Measurements from ENCODE around the gene ZC3H7B.
"Not testable (repeated sequence)": the region's sequence is repeated elsewhere in the genome, so short reads cannot be mapped to it uniquely, and the experiment has no call there.

Gene ZC3H7B

DNA sequence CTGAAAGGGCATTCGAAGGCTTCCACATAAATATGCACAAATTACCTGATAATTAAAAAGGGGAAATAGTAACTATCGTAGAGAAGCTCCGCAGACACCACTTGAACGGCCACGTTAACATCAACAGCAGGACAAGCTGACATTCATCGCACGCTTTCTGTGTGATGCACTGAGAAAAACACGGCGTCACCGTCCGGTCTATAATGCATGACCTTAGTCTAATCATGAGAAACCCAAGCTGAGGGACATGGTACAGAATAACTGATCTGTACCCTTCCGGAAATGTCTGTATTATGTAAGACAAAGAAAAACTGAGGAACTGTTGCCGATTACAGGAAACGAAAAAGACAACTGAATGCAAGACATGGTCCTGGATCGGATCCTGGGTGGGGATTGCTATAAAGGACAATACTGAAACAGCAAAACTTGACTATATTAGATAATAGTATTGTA is 14.7 kb upstream of the ZC3H7B start:
- peak in 2 of 3 donors; percentile 18 to 38 for DNase-seq (ENCODE audit: low read depth in 3 of 3)

GRCh38 chr22:41288245-41288946 is 12.9 kb upstream of the ZC3H7B start:
- no peak for DNase-seq (ENCODE audit: low read depth in 3 of 3)

DNA sequence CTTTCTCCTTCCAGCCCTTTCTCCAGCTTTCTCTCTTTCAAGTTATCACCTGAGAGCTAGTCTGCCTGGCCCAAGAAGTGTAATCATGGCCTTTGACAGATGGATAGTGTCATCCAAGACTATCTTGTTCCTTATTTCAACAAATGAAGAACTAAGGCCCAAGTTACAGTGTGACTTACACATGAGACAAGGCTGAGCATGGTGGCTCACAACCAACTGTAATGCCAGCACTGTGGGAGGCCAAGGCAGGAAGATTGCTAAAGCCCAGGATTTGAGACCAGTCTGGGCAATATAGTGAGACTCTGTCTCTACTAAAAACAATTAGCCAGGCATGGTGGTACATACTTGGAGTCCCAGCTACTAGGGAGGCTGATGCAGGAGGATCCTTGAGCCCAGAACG is 11.7 kb upstream of the ZC3H7B start:
- DNase-seq (ENCODE audit: low read depth in 3 of 3) = no peak

- DNase-seq (ENCODE audit: low read depth in 3 of 3) = no peak
Measured at GRCh38 chr22:41290262-41291221, 10.8 kb upstream of the ZC3H7B start.

DNA sequence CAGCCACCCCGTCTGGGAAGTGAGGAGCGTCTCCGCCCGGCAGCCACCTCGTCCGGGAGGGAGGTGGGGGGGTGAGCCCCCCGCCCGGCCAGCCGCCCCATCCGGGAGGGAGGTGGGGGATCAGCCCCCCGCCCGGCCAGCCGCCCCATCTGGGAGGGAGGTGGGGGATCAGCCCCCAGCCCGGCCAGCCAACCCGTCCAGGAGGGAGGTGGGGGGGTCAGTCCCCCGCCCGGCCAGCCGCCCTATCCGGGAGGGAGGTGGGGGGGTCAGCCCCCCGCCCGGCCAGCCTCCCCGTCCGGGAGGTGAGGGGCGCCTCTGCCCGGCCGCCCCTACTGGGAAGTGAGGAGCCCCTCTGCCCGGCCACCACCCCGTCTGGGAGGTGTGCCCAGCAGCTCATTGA is 6.5 kb upstream of the ZC3H7B start:
- not testable (repeated sequence) for DNase-seq (ENCODE audit: low read depth in 3 of 3)

DNA sequence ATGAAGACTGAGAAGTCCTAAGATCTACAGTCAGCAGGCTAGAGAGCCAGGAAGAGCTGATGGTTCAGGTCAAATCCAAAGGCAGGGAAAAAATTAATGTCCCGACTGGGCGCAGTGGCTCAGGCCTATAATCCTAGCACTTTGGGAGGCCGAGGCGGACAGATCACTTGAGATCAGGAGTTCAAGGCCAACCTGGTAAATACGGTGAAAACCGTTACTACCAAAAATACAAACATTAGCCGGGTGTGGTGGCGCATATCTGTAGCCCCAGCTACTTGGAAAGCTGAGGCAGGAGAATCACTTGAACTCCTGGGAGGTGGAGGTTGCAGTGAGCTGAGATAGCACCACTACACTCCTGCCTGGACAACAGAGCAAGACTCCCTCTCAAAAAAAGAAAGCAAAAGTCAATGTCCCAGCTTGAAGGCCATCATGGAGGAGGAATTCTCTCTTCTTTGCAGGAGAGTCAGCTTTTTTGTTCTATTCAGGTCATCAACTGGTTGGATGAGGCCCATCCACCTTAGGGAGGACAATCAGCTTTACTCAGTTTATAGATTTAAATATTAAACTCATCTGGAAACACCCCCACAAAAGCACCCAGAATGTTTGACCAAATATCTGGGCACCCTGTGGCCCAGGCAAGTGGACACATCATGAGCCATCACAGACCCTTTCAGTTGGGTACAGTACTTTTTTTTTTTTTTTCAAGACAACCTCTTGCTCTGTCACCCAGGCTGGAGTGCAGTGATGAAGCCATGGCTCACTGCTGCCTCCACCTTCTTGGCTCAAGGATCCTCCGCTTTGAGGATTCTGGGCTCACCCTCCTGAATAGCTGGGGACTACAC is 4.3 kb upstream of the ZC3H7B start:
- no peak for DNase-seq (ENCODE audit: low read depth in 3 of 3)

GRCh38 chr22:41300661-41301060 is 664 bp upstream of the ZC3H7B start:
- DNase-seq (ENCODE audit: low read depth in 3 of 3) = no peak

DNA sequence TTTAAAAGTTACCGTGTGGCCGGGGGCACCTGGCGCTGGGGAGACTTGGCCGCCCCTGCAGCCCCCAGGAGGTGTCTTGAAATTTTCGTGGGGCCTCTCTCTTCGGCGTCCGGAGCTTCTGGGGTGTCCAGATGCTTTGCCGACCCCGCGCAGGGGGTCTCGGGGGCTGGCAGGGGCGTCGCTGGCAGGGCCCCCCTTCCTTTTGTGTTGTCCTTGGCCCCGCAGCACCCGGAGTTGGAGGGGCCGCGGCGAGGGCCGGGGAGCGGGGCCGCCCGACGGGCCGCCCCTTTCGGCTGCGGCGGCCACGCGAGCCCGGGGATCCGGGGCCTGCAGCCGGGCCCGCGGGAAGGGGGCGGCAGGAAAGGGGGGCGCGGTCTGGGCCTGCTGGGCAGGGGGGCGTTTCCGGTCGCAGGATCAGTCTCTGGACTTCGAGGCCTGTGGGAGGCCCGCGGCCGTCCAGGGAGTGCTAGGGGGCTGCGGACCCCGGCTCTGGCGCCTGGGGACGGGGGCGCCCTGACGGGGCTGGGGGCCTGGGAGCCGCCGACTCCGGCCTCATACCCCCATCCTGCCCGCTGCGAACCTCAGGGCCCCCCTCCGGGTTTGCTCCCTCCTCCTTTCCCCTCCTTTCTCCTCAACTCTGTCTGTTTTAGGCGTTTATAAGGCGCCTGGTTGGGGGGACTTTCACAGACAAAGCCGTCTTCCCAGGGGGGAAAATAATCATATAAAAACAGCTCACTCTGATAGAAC is 869 bp downstream of the ZC3H7B start:
- DNase-seq (ENCODE audit: low read depth in 3 of 3) = no peak

DNA sequence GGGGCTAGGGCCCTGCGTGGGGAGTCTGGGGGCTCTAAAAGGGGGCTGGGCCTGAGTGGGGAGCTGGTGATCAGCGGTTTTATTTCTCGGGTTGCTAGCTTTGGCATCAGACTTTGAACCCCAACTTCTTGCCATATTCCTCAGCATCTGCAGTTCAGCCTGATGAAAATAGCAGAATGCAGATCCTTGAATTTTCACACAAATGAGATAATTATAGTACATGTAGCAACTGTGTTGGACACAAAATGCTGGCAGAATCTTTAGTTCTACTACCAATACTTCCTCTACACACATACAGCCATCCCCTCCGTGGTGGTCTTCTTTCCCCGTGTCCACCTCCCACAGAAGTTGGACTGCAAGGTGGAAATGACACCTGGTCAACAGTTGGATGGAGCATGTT is 1.5 kb downstream of the ZC3H7B start:
- no peak for DNase-seq (ENCODE audit: low read depth in 3 of 3)

DNA sequence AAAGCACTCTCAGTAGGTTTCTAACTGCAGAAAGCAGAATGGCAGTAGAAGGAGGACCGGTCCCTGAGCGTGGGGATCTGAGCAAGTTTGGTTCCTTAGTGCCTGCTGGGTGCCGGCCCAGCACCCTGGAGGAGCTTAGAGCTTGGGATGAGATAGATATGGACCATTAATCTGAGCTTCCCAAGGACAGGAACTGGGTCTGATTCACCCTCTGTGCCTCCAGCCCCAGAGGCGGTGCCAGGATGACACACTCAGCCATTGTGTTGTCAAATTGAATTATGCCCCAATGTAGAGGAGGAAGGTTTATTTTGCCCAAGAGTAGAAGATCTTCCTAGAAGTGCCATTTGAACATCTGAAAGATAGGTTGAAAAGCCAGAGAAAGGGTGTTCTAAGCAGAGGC is 4.3 kb downstream of the ZC3H7B start:
- DNase-seq (ENCODE audit: low read depth in 3 of 3) = no peak

DNA sequence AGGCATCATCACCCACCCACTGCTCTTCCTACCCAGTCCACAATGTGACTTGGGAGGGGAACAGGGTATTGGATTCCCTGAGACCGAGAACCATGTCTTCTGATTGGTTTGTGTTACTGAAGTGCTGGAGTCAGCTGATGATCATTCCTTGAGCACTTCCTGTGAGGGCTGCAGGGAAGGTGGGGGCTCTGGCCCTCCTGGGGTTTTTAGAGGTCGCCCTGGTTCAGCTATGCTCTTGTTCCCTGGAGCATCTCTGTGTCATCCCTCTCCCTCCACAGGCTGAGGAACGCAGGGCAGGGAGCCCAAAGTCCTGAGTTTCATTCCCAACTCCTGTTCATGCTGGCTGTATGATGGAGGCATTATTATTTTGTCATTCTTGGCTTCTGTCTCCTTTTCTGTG is 6.7 kb downstream of the ZC3H7B start:
- DNase-seq (ENCODE audit: low read depth in 3 of 3) = no peak

DNA sequence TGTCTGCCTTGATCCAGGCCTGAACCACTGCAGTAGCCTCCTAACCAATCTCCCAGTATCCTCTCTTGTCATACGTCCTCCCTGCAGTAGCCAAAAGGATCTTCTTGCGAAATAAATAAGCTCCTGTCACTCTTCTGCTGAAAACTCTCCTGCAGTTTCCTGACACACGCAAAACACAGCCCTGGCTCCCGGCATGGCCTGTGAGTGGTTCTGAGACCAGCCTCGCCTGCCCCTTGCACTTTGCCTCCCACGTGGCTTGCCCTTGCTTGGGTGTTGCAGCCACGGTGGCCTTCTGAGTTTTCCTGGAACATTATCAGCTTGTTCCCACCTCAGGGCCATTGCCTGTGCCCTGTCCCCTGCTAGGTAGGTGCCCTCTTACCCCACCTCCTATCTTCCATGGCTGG is 7.2 kb downstream of the ZC3H7B start:
- DNase-seq (ENCODE audit: low read depth in 3 of 3) = no peak

DNA sequence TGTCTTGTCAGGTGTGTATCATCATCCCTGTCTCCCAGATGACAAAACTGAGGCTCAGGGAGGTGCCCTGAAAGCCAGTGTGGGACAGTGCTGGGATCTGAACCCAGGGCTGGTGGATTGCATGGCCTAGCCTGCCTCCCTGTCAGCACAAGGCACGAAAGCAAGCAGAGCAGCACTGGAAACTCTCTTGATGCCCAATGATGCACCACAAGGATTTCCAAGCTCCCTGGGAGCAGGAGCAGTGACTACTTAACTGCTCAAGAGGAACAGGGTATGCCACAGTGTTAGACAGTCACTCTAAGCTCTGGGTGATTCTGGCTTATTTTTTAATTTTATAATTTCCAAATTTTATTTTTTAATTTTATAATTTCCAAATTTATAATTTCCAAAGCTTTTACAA is 9.0 kb downstream of the ZC3H7B start:
- no peak for DNase-seq (ENCODE audit: low read depth in 3 of 3)

DNA sequence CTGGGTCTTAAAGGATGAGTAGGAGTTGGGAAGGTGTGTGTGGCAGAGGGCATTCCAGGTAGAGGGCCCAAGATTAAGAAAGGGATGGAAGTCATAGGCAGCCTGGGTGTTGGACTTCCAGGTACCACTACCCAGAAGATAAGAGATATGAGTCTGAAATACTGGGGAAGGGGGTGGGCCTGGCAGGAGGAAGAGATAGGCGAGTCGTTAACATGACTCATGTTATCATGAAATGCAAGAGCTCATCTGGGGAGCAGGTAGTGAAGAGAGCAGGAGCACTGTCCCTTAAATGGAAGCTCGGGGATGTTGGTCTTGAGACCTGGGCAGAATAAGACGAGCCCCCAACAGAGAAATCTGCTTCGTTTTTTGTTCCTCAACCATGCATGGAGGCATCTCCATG is 10.2 kb downstream of the ZC3H7B start:
- no peak for DNase-seq (ENCODE audit: low read depth in 3 of 3)

- no peak for DNase-seq (ENCODE audit: low read depth in 3 of 3)
Measured at GRCh38 chr22:41314821-41315220, 13.5 kb downstream of the ZC3H7B start.

DNA sequence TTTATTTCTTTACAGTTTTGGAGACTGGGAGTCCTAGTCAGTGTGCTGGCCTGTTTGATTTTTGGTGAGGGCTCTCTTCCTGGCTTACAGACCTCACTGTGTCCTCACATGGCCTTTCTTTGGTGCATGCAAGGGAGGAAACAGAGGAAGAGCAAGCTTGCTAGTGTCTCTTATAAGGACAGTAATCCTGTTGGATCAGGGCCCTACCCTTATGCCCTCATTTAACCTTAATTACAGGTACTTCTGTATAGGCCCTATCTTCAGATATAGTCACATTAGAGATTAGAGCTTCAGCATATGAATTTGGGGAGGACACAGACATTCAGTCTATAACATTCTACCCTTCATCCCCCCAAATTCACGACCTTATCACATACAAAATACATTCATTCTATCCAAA is 14.3 kb downstream of the ZC3H7B start:
- DNase-seq (ENCODE audit: low read depth in 3 of 3) = no peak

- DNase-seq (ENCODE audit: low read depth in 3 of 3) = no peak
Measured at GRCh38 chr22:41320416-41321240, 19.3 kb downstream of the ZC3H7B start.

- no peak for DNase-seq (ENCODE audit: low read depth in 3 of 3)
Measured at GRCh38 chr22:41324821-41325528, 23.6 kb downstream of the ZC3H7B start.

DNA sequence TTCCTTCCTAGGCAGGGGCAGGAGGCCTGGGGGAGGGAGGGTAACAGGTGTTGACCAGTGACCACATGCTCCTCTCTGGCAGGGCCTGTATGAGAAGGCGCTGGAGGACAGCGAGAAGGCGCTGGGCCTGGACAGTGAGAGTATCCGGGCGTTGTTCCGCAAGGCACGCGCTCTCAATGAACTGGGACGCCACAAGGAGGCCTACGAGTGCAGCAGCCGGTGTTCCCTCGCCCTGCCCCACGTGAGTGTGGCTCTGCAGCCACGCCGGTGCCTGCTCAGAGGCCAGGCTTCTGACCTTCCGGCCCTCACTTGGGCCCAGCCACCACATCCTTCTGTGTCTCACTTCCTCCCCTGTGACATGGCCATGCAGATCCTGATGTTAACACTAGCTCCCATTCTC is 25.8 kb downstream of the ZC3H7B start:
- DNase-seq (ENCODE audit: low read depth in 3 of 3) = no peak

DNA sequence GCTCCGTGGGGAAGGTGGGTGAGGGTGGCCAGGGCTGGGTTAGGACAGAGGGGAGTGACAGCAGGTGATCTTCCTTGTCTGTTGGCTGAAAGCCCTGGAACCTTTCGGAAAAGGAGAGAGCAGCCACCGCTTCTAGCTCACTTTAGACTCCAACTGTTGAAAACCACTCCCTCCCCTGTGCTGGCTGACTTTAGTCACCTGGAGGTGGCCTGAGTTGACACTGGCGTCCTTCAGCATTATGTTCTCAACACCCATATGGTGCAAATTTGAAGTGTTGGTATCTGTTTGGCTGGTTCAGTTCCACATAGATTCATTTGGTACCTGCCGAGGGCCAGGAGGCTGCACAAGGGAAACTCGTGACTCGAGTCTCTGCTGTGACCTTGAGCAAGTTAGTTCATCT is 28.8 kb downstream of the ZC3H7B start:
- no peak for DNase-seq (ENCODE audit: low read depth in 3 of 3)
